IMR-90 (cell line): Measurements from ENCODE around the gene SLC7A4.

Experiments
- CEBPB ChIP-seq: IDR thresholded peaks from 2 replicates; pipeline ENCODE4 v1.6.1; 2012; ENCODE audit warnings: low read depth, low read length, improper control_type of control experiment
- CTCF ChIP-seq: conservative IDR thresholded peaks from 2 replicates; pipeline ENCODE4 v1.5.1; 2012; ENCODE audit warnings: mild to moderate bottlenecking, low read depth, low read length, improper control_type of control experiment
- ELK1 ChIP-seq: fragments of 150-350 bp; IDR thresholded peaks from 2 replicates; pipeline ENCODE4 v1.6.1; 2016; ENCODE audit warnings: low read depth, mild to moderate bottlenecking, low read length, moderate library complexity, borderline replicate concordance
- FOS ChIP-seq: fragments of 150-350 bp; IDR thresholded peaks from 2 replicates; pipeline ENCODE4 v1.6.1; 2016; ENCODE audit warnings: low read depth, low read length
- MAFK ChIP-seq: IDR thresholded peaks from 2 replicates; pipeline ENCODE4 v1.6.1; 2012; ENCODE audit warnings: low read depth, low read length, improper control_type of control experiment
- MXI1 ChIP-seq: IDR thresholded peaks from 2 replicates; pipeline ENCODE4 v1.6.1; 2012; ENCODE audit warnings: low read depth, mild to moderate bottlenecking, low read length, moderate library complexity, borderline replicate concordance
- POLR2A ChIP-seq: IDR thresholded peaks from 2 replicates; pipeline ENCODE4 v1.6.1; 2012; ENCODE audit warnings: mild to moderate bottlenecking, low read depth, low read length
- RAD21 ChIP-seq: IDR thresholded peaks from 2 replicates; pipeline ENCODE4 v1.6.1; 2012; ENCODE audit warnings: low read length, improper control_type of control experiment
- RFX5 ChIP-seq: IDR thresholded peaks from 2 replicates; pipeline ENCODE4 v1.8.0; 2012; ENCODE audit warnings: low read depth, mild to moderate bottlenecking, low read length, moderate library complexity
- SMC3 ChIP-seq: fragments of 150-350 bp; IDR thresholded peaks from 2 replicates; pipeline ENCODE4 v1.6.1; 2016; ENCODE audit warnings: low read depth, mild to moderate bottlenecking, antibody characterized with exemption, low read length, moderate library complexity
- USF2 ChIP-seq: fragments of 150-350 bp; IDR thresholded peaks from 2 replicates; pipeline ENCODE4 v1.6.1; 2017; ENCODE audit warnings: mild to moderate bottlenecking, antibody characterized with exemption, low read length, low read depth

DNA sequence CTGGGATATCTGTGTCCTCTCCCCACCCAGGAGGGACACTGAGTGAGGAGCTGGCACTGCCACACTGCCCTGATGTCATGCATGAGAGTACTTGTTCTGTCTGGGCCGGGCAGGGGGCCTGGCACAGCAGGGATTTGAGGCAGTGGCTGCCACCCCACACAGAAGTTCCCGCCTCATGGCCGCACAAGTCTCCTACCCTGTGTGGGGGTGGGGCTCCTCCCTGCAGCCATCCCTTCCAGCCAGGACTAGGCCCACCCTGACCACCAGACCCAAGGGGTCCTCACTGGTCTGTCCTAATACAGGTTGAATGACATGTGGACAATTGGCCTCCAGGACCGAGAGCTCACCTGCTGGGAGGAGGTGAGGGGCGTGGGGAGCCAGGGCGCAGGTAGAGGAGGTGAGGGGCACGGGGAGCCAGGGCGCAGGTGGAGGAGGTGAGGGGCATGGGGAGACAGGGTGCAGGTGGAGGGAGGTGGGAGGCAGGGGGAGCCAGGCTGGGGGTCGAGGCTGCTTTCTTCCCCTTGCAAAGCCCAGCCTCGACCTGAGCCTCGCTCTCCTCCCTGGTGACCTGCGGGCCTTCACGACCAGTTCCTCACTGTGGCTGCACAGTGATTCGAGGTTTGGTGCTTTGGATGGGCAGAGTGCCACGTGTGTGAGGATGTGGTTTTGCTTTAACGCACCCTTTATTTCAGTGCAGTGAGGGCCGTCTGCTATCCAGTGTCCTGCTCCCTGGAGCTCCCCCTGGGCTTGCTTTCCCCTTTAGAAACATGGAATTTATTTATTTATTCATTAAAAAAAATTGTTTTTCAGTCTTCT is 42.8 kb downstream of the SLC7A4 start:
- TF ChIP-seq CTCF (no peak), ELK1 (no peak), USF2 (no peak), CEBPB (no peak), POLR2A (no peak), RAD21 (no peak), MXI1 (no peak), FOS (no peak), MAFK (no peak), RFX5 (no peak), SMC3 (no peak)
